ENCODE measurements around the gene PTPRA. TPM values are rescaled to one million over a fixed set of nuclear protein-coding genes. Genes with fewer than 3 reads are reported as not detected.
A peak's percentile ranks its signal among the peaks of the same experiment; 100 is the strongest.

The PTPRA gene
- total RNA-seq, 1 experiment from 2014 or later, result 45.2 TPM

DNA sequence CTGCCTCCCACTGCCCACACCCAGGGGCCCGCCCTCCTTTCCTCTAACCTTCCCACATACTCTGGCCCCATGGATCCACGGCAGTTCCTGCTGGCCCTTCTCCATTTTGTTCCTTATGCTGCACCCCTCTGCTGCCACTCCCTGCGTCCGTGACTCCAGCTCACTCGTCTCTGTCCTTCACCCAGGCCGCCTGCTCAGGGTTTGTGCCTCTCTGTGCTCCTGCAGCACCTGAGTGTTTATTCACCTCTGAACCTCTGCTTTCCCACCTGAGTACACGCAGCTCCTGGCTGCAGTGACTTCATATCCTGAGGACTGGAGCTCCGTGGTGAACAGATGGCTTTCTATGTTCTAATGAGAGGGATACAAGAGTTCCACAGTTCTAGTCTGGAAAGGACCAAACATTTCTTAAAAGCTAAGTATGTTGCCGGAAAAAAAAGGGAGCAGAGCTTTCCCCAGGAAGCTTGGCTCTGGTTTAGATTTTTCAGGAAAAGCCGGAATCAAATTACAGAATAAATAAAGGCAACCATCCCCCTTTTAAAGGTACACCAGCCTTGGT is 168.7 kb downstream of the PTPRA start:
- Histone ChIP-seq H2AK5ac (ENCODE audit: insufficient read length, low read length) (no peak overlapping the region), H3K9me3 (ENCODE audit: control insufficient read depth, low read depth, low read length) (no peaks in the 10 kb centered on the region), H4K20me1 (ENCODE audit: control insufficient read depth, insufficient read depth, insufficient read length) (no peaks in the 10 kb centered on the region), H3K27ac (ENCODE audit: insufficient read length, low read depth, low read length) (no peak overlapping the region), H2BK120ac (ENCODE audit: low read depth, low read length, poor library complexity, severe bottlenecking) (no peak overlapping the region), H3K27me3 (ENCODE audit: insufficient read depth, low read length) (no peaks in the 10 kb centered on the region), H3K18ac (ENCODE audit: insufficient read length, low read depth, low read length) (no peak overlapping the region), H3K79me1 (ENCODE audit: insufficient read depth, low read depth, low read length, poor library complexity, severe bottlenecking) (no peaks in the 10 kb centered on the region), H3K4ac (ENCODE audit: low read depth, low read length) (no peak overlapping the region), H3K4me2 (ENCODE audit: insufficient read depth, insufficient read length, low read length) (peak overlapping the region; percentile 21), H3K9ac (ENCODE audit: extremely low read depth, insufficient read length, low read length) (no peak overlapping the region), H4K5ac (ENCODE audit: insufficient read length, low read depth, low read length) (no peak overlapping the region), H3K56ac (ENCODE audit: insufficient read length, low read depth, low read length) (no peak overlapping the region), H3K14ac (ENCODE audit: insufficient read depth, low read length) (peak overlapping the region; percentile 8; the same call in 1 of the 2 replicates), H2BK15ac (ENCODE audit: low read depth, low read length) (no peak overlapping the region), H3T11ph (ENCODE audit: low read length) (no peak overlapping the region), H3K79me2 (ENCODE audit: insufficient read depth, low read length) (no peaks in the 10 kb centered on the region; the same call in 1 of the 2 replicates), H3K23ac (ENCODE audit: insufficient read length, low read depth, low read length) (no peak overlapping the region), H3K4me1 (ENCODE audit: insufficient read depth, low read length) (peaks cover 12% of the 10 kb centered on the region; the same call in 1 of the 2 replicates), H4K91ac (ENCODE audit: insufficient read length, low read depth, low read length) (no peak overlapping the region), H2BK5ac (ENCODE audit: insufficient read length, low read length) (no peak overlapping the region), H2BK12ac (ENCODE audit: insufficient read length, low read depth, low read length) (no peak overlapping the region), H3K23me2 (ENCODE audit: insufficient read length, low read depth, low read length, poor library complexity, severe bottlenecking) (peaks cover 13% of the 10 kb centered on the region), H4K8ac (replicated peaks; ENCODE audit: insufficient read length, low read depth, low read length) (no peak overlapping the region), H2AFZ (ENCODE audit: low read length) (no peak overlapping the region), H2BK20ac (ENCODE audit: low read depth, low read length, poor library complexity, severe bottlenecking) (no peak overlapping the region)
- H3K9me3 Mint-ChIP-seq, result no peaks in the 10 kb centered on the region
- no CpG with 5 or more reads among the region's 10 CpGs for WGBS (ENCODE audit: extremely low coverage, insufficient read length, low lambda C conversion rate)
- H3K4me1 Mint-ChIP-seq, result peaks cover 21 to 22% of the 10 kb centered on the region in 2 experiments
- peak overlapping the region in 1 of 2 experiments; percentile 21; a peak in 2 of 5 replicates for H3K4me3 Mint-ChIP-seq
- H3K36me3 Mint-ChIP-seq (ENCODE audit: insufficient read depth in 1 of 3, low read depth in 3 of 3), result peaks cover 8 to 41% (median 35%) of the 10 kb centered on the region in 3 experiments; a peak in 6 of 7 replicates
- DNase-seq, result no peak
- no peaks in the 10 kb centered on the region; the same call in 1 of the 2 replicates for H3K27me3 Mint-ChIP-seq (ENCODE audit: low read depth)
- TF ChIP-seq, protein P1, sequence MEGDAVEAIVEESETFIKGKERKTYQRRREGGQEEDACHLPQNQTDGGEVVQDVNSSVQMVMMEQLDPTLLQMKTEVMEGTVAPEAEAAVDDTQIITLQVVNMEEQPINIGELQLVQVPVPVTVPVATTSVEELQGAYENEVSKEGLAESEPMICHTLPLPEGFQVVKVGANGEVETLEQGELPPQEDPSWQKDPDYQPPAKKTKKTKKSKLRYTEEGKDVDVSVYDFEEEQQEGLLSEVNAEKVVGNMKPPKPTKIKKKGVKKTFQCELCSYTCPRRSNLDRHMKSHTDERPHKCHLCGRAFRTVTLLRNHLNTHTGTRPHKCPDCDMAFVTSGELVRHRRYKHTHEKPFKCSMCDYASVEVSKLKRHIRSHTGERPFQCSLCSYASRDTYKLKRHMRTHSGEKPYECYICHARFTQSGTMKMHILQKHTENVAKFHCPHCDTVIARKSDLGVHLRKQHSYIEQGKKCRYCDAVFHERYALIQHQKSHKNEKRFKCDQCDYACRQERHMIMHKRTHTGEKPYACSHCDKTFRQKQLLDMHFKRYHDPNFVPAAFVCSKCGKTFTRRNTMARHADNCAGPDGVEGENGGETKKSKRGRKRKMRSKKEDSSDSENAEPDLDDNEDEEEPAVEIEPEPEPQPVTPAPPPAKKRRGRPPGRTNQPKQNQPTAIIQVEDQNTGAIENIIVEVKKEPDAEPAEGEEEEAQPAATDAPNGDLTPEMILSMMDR (conservative IDR thresholded peaks at IDR 0.05), result no peak
- H3K27ac Mint-ChIP-seq, result peak overlapping the region; percentile 76 to 91 (median 78); a peak in 5 of 7 replicates
